DOHH2 (cell line): ENCODE results near the gene TANGO2.

Experiments
- H3F3A ChIP-seq: fragments of 200-600 bp; sonication (generic), shearing (Covaris generic); 2 replicates; pipeline ENCODE4 v1.6.0; 2016; ENCODE audit warnings: antibody characterized with exemption, mild to moderate bottlenecking; ENCODE audit not compliant: control insufficient read depth, insufficient read depth
- H3K27ac ChIP-seq: fragments of 200-600 bp; sonication (generic); 2 replicates; pipeline ENCODE4 v1.5.1; 2014; ENCODE audit warnings: low read depth, mild to moderate bottlenecking, low read length, moderate library complexity
- H3K27me3 ChIP-seq: fragments of 200-600 bp; sonication (generic); 2 replicates; pipeline ENCODE4 v1.6.1; 2014; ENCODE audit warnings: mild to moderate bottlenecking, low read length, mixed read lengths; ENCODE audit not compliant: control insufficient read depth
- H3K36me3 ChIP-seq: fragments of 200-600 bp; sonication (generic); 2 replicates; pipeline ENCODE4 v1.6.1; 2014; ENCODE audit warnings: mild to moderate bottlenecking, low read length, moderate library complexity, mixed read lengths; ENCODE audit not compliant: control insufficient read depth
- H3K4me1 ChIP-seq: fragments of 200-600 bp; sonication (generic); 2 replicates; pipeline ENCODE4 v1.6.1; 2014; ENCODE audit warnings: mild to moderate bottlenecking, low read length, mixed read lengths; ENCODE audit not compliant: control insufficient read depth
- H3K4me2 ChIP-seq: fragments of 200-600 bp; sonication (generic); 2 replicates; pipeline ENCODE4 v1.6.0; 2014; ENCODE audit warnings: mild to moderate bottlenecking, low read length, moderate library complexity
- H3K4me3 ChIP-seq: fragments of 200-600 bp; sonication (generic); 2 replicates; pipeline ENCODE4 v1.5.1; 2014; ENCODE audit warnings: mild to moderate bottlenecking, low read length, mixed read lengths
- H3K79me2 ChIP-seq: fragments of 200-600 bp; sonication (generic); 2 replicates; pipeline ENCODE4 v1.6.1; 2014; ENCODE audit warnings: mild to moderate bottlenecking, low read length, mixed read lengths; ENCODE audit not compliant: control insufficient read depth
- H3K9me2 ChIP-seq: fragments of 200-600 bp; sonication (generic); replicated peaks from 2 replicates; pipeline ENCODE4 v1.6.1; 2014; ENCODE audit warnings: mild to moderate bottlenecking, low read length, mixed read lengths; ENCODE audit not compliant: control insufficient read depth
- H3K9me3 ChIP-seq: fragments of 200-600 bp; sonication (generic); 2 replicates; pipeline ENCODE4 v1.6.1; 2014; ENCODE audit warnings: antibody characterized with exemption, low read length, mixed read lengths; ENCODE audit not compliant: control insufficient read depth, insufficient read depth
- H4K20me1 ChIP-seq: fragments of 200-600 bp; sonication (generic); 2 replicates; pipeline ENCODE4 v1.6.0; 2014; ENCODE audit warnings: low read depth, mild to moderate bottlenecking, antibody characterized with exemption, low read length, moderate library complexity; ENCODE audit not compliant: control insufficient read depth, insufficient read depth
- EZH2phosphoT487 ChIP-seq: fragments of 200-600 bp; sonication (generic); IDR thresholded peaks from 2 replicates; pipeline ENCODE4 v1.6.1; 2017; ENCODE audit warnings: borderline replicate concordance, mild to moderate bottlenecking, antibody characterized with exemption, low read length, moderate library complexity, mixed read lengths
- TF ChIP-seq, protein P1 (sequence below): fragments of 200-600 bp; sonication (generic); IDR thresholded peaks from one replicate; pipeline ENCODE4 v1.5.1; 2014; ENCODE audit warnings: antibody characterized with exemption, mild to moderate bottlenecking, low read depth, low read length; ENCODE audit not compliant: poor library complexity, severe bottlenecking

Gene TANGO2

DNA sequence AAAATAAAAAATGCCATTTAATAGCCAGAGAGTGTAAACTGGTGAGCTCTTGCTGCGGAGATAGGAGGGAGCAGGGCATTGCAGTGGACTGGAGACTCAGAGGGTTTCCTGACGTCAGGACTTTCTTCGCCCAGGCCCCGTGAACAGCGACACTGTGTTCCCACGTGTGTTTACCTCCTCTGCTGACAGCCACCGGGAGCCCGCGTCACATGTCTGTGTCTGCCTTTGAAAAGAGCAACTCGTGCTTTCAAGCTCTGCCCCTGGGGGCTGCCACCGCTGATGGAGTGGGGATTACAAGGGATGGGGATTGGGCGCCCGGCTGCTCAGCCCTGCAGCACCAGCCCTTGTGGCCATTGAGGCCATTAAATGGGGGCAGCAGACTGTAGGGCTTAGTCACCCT, 3.3 kb downstream of the TANGO2 start:
- H3K27me3 ChIP-seq, result no peaks in the 10 kb centered on the region
- no peaks in the 10 kb centered on the region for H3K9me2 ChIP-seq
- H3K4me2 ChIP-seq, result no peak overlapping the region
- H4K20me1 ChIP-seq, result peaks cover 14% of the 10 kb centered on the region; the same call in 1 of the 2 replicates
- H3K4me3 ChIP-seq, result no peak overlapping the region
- TF ChIP-seq, protein P1, sequence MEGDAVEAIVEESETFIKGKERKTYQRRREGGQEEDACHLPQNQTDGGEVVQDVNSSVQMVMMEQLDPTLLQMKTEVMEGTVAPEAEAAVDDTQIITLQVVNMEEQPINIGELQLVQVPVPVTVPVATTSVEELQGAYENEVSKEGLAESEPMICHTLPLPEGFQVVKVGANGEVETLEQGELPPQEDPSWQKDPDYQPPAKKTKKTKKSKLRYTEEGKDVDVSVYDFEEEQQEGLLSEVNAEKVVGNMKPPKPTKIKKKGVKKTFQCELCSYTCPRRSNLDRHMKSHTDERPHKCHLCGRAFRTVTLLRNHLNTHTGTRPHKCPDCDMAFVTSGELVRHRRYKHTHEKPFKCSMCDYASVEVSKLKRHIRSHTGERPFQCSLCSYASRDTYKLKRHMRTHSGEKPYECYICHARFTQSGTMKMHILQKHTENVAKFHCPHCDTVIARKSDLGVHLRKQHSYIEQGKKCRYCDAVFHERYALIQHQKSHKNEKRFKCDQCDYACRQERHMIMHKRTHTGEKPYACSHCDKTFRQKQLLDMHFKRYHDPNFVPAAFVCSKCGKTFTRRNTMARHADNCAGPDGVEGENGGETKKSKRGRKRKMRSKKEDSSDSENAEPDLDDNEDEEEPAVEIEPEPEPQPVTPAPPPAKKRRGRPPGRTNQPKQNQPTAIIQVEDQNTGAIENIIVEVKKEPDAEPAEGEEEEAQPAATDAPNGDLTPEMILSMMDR, result no peak
- no peak for TF ChIP-seq EZH2phosphoT487
- H3K9me3 ChIP-seq, result no peaks in the 10 kb centered on the region
- no peak overlapping the region for H3K27ac ChIP-seq
- peaks cover 26% of the 10 kb centered on the region for H3K4me1 ChIP-seq
- H3F3A ChIP-seq, result no peaks in the 10 kb centered on the region
- H3K36me3 ChIP-seq, result peaks cover 4% of the 10 kb centered on the region; the same call in 1 of the 2 replicates
- H3K79me2 ChIP-seq, result peaks cover 49% of the 10 kb centered on the region

DNA sequence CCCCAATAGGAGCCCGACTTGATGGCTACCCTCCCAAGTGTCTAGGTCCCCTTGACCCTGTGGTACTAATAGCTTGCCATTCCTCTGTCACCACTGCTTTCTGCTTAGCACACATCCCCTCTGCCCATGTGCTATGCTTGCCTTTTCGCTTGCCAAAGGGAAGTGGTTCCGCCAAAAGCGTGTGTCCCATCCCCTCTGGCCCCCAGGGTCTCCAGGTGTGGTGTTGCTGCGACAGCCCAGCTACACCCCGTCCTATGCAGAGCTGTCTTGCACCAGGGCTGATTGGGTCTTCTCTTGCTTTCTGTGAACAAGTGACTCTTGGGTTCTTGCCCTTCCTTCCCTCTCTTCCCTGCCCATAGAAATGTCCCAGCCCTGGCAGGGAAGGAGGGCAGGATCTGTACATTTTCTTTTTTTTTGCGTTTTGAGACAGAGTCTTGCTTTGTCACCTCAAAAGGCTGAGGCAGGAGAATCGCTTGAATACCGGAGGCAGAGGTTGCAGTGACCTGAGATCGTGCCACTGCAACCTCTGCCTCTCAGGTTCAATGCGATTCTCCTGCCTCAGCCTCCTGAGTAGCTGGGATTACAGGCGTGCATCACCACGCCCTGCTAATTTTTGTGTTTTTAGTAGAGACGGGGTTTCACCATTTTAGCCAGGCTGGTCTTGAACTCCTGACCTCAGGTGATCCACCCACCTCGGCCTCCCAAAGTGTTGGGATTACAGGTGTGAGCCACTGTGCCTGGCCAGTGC, 3.9 kb downstream of the TANGO2 start:
- H3K27ac ChIP-seq, result no peak overlapping the region
- H4K20me1 ChIP-seq, result peaks cover 14% of the 10 kb centered on the region; the same call in 1 of the 2 replicates
- H3K9me2 ChIP-seq, result no peaks in the 10 kb centered on the region
- no peak overlapping the region for H3K4me2 ChIP-seq
- H3K9me3 ChIP-seq, result no peaks in the 10 kb centered on the region
- H3K4me3 ChIP-seq, result no peak overlapping the region
- H3K4me1 ChIP-seq, result peaks cover 26% of the 10 kb centered on the region
- H3K27me3 ChIP-seq, result no peaks in the 10 kb centered on the region
- peaks cover 55% of the 10 kb centered on the region for H3K79me2 ChIP-seq
- no peaks in the 10 kb centered on the region for H3F3A ChIP-seq
- peaks cover 4% of the 10 kb centered on the region; the same call in 1 of the 2 replicates for H3K36me3 ChIP-seq
- no peak for TF ChIP-seq EZH2phosphoT487
- TF ChIP-seq, protein P1, result no peak

DNA sequence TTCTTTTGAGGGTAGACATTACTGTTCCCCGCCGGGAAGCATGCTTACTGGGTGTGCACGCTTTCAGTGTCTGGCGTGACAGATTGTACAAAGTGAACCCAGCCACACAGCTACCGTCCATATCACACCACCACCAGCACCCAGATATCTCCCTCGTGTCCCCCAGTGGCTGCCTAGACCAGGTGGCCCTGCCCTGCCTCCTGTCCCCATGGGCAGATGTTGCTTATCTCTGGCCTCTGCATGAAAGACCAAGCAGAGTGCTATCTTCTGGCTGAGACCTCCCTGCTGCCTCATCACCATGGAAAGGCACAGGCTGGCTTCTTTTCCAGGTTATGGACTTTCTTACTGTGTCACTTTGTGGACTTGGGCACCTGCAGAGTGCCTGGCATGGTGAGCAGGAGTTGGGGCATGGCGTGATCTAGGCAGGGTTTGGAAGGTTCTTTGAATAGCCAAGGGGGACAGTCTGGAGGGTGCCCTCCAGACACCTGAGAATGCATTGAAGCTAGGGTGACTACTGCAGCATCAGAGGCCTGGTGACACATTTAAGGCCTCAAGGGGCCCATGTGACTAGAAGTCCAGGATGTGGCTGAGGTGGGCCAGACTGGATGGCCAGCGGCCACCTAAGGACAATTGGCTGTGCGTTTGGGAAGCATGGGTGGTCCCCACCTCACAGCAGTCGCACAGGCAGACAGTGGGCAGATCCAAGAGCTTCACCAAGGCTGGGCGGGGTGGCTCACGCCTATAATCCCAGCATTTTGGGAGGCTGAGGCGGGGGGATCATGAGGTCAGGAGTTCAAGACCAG, 4.7 kb downstream of the TANGO2 start:
- H3K4me1 ChIP-seq, result peaks cover 19% of the 10 kb centered on the region
- H3K36me3 ChIP-seq, result peaks cover 4% of the 10 kb centered on the region; the same call in 1 of the 2 replicates
- no peaks in the 10 kb centered on the region for H3F3A ChIP-seq
- H3K27ac ChIP-seq, result no peak overlapping the region
- H4K20me1 ChIP-seq, result peaks cover 14% of the 10 kb centered on the region; the same call in 1 of the 2 replicates
- TF ChIP-seq, protein P1, result no peak
- no peak for TF ChIP-seq EZH2phosphoT487
- H3K9me3 ChIP-seq, result no peaks in the 10 kb centered on the region
- H3K4me3 ChIP-seq, result no peak overlapping the region
- peaks cover 56% of the 10 kb centered on the region for H3K79me2 ChIP-seq
- H3K4me2 ChIP-seq, result no peak overlapping the region
- H3K9me2 ChIP-seq, result no peaks in the 10 kb centered on the region
- H3K27me3 ChIP-seq, result no peaks in the 10 kb centered on the region
